ENCODE measurements around the gene DRC7. TPM values are rescaled to one million over a fixed set of nuclear protein-coding genes. Genes with fewer than 3 reads are reported as not detected.

DRC7 gene
- total and polyA plus RNA-seq, 2 donors: 0.32 to 0.33 TPM

DNA sequence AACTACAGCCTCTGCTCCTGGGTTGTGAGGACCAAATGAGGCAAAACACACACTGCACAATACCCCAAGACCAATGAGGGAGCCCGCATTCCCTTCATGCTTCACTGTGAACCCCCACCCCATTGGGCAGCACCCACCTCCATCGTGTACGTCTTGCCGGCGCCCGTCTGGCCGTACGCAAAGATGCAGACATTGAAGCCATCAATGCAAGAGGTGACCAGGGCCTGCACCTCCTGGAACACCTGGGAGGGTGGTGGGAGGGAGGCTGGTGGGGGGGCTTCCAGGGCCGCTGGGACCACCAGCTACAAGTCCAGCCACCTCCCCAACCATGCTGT lies 69.4 kb downstream of the DRC7 start:
- Histone ChIP-seq H3K27me3 (ENCODE audit: control insufficient read depth in 2 of 2, insufficient read depth in 1 of 2, low read length in 1 of 2) (no peaks in the 10 kb centered on the region), H3K9me3 (ENCODE audit: control insufficient read depth in 2 of 2, insufficient read depth in 1 of 2, low read length in 1 of 2) (no peaks in the 10 kb centered on the region), H3K36me3 (ENCODE audit: control insufficient read depth in 2 of 2, insufficient read depth in 2 of 2, low read length in 1 of 2) (no peaks in the 10 kb centered on the region), H3K4me1 (ENCODE audit: control insufficient read depth in 2 of 2, insufficient read depth in 2 of 2, low read length in 2 of 2) (no peaks in the 10 kb centered on the region), H3K4me3 (ENCODE audit: low read length in 2 of 2) (no peak overlapping the region), H3K27ac (ENCODE audit: low read depth in 1 of 2, low read length in 1 of 2) (no peak overlapping the region)
- WGBS: 97% methylated on average over 9 of the region's 9 CpGs
- no peak for DNase-seq (ENCODE audit: low read depth in 6 of 9, low spot score in 9 of 9)

DNA sequence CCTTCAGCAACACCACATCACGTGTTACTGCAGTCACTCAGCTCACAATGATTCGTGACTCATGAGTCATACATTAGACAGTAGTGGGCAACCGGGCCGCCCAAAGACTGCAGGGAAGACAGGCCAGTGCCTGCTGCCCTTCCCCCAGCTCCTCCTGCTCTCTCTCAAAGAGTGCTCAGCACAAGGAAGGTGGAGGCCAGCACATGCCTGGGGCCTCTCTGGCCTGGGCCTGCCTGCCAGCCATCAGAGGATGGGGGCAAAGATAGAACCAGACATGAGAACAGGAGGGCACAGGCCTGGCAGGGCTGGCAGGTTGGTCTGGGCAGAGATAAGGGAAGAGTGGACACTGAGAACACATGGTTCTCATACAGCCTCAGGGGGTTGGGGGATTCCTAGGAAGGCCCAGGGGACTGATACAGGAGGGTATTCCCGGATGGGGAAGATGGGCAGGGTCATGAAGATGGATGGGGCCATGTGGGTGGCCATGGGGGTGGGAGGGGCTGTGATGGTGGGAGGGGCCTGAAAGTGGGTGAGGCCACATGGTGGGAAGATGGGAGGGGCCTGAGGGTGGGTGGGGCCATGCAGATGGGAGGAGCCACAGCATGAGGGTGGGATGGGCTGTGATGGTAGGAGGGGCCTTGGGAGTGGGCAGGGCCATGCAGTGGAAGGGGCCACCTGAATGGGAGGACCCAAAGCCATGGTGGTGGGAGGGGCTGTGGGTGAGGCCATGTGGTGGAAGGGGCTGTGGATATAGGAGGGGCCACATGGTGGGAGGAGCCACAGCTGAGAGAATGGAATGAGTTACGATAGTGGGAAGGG lies 69.9 kb downstream of the DRC7 start:
- H3K27ac ChIP-seq (ENCODE audit: low read depth in 1 of 2, low read length in 1 of 2): no peak overlapping the region
- no peaks in the 10 kb centered on the region for H3K27me3 ChIP-seq (ENCODE audit: control insufficient read depth in 2 of 2, insufficient read depth in 1 of 2, low read length in 1 of 2)
- no peaks in the 10 kb centered on the region for H3K9me3 ChIP-seq (ENCODE audit: control insufficient read depth in 2 of 2, insufficient read depth in 1 of 2, low read length in 1 of 2)
- no peak for DNase-seq (ENCODE audit: low read depth in 6 of 9, low spot score in 9 of 9)
- H3K4me3 ChIP-seq (ENCODE audit: low read length in 2 of 2): no peak overlapping the region
- 96% methylated on average over 6 of the region's 6 CpGs for WGBS
- no peaks in the 10 kb centered on the region for H3K4me1 ChIP-seq (ENCODE audit: control insufficient read depth in 2 of 2, insufficient read depth in 2 of 2, low read length in 2 of 2)
- no peaks in the 10 kb centered on the region for H3K36me3 ChIP-seq (ENCODE audit: control insufficient read depth in 2 of 2, insufficient read depth in 2 of 2, low read length in 1 of 2)

DNA sequence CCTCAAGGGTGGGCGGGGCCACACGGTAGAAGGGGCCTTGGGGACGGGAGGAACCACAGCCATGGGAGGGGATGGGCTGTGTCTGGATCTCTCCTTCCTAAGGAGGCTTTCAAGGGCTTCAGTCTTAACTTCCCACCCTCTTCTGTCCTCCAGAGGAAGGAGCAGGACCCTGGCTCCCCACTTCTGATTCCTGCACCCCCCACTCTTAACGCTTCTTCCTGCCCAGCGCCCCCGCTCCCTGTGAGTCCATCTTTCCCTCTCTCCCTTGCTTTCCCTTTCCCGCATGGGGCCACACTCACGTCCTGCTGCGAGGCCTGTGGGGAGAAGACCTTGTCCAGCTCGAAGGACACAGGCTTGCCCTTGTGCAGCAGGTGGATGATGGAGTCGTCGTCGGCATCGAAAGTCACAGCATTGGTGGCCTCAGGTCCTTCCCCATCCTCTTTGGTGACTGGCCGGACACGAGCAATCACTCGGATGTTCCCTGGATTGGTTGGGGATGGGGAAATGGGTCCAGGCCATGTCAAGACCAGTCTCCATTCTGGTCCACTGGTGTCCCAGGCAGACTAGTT lies 70.6 kb downstream of the DRC7 start:
- H3K4me1 ChIP-seq (ENCODE audit: control insufficient read depth in 2 of 2, insufficient read depth in 2 of 2, low read length in 2 of 2): no peaks in the 10 kb centered on the region
- H3K27ac ChIP-seq (ENCODE audit: low read depth in 1 of 2, low read length in 1 of 2): no peak overlapping the region
- H3K36me3 ChIP-seq (ENCODE audit: control insufficient read depth in 2 of 2, insufficient read depth in 2 of 2, low read length in 1 of 2): no peaks in the 10 kb centered on the region
- no peak overlapping the region for H3K4me3 ChIP-seq (ENCODE audit: low read length in 2 of 2)
- H3K27me3 ChIP-seq (ENCODE audit: control insufficient read depth in 2 of 2, insufficient read depth in 1 of 2, low read length in 1 of 2): no peaks in the 10 kb centered on the region
- 97% methylated on average over 17 of the region's 17 CpGs for WGBS
- DNase-seq (ENCODE audit: low read depth in 6 of 9, low spot score in 9 of 9): no peak
- no peaks in the 10 kb centered on the region for H3K9me3 ChIP-seq (ENCODE audit: control insufficient read depth in 2 of 2, insufficient read depth in 1 of 2, low read length in 1 of 2)

DNA sequence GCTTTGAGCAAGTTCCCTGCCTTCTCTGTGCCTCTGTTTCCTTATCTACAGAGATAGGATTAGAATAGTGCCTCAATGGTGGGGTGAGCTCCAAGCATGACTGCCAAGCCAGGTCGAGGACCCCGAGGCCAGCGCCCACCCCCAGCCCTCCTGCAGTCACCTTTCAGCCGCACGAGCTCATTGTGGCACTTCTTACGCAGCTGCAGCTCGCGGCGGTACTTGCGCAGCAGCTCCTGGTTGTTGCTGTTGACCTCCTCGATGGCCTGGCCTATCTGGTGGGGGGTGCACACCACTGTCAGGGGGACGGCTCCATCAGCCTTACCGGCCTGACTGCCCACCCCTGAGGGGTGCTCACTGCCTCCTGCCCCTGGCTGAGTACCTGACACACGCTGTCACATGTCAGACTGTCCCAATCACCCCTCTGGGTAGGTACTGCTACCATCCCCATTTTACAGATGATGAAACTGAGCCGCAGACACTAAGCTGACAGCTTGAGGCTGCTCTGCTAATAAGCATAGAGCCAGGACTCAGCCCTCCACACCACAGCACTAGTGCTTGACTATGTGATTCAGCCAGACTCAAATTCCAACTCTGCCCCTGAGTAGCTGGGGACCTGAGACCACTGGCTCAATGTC lies 72.2 kb downstream of the DRC7 start:
- Histone ChIP-seq H3K36me3 (ENCODE audit: control insufficient read depth in 2 of 2, insufficient read depth in 2 of 2, low read length in 1 of 2) (no peaks in the 10 kb centered on the region), H3K4me1 (ENCODE audit: control insufficient read depth in 2 of 2, insufficient read depth in 2 of 2, low read length in 2 of 2) (no peaks in the 10 kb centered on the region), H3K27me3 (ENCODE audit: control insufficient read depth in 2 of 2, insufficient read depth in 1 of 2, low read length in 1 of 2) (no peaks in the 10 kb centered on the region), H3K27ac (ENCODE audit: low read depth in 1 of 2, low read length in 1 of 2) (no peak overlapping the region), H3K9me3 (ENCODE audit: control insufficient read depth in 2 of 2, insufficient read depth in 1 of 2, low read length in 1 of 2) (no peaks in the 10 kb centered on the region), H3K4me3 (ENCODE audit: low read length in 2 of 2) (no peak overlapping the region)
- DNase-seq (ENCODE audit: low read depth in 6 of 9, low spot score in 9 of 9): no peak
- WGBS: 96% methylated on average over 15 of the region's 15 CpGs

DNA sequence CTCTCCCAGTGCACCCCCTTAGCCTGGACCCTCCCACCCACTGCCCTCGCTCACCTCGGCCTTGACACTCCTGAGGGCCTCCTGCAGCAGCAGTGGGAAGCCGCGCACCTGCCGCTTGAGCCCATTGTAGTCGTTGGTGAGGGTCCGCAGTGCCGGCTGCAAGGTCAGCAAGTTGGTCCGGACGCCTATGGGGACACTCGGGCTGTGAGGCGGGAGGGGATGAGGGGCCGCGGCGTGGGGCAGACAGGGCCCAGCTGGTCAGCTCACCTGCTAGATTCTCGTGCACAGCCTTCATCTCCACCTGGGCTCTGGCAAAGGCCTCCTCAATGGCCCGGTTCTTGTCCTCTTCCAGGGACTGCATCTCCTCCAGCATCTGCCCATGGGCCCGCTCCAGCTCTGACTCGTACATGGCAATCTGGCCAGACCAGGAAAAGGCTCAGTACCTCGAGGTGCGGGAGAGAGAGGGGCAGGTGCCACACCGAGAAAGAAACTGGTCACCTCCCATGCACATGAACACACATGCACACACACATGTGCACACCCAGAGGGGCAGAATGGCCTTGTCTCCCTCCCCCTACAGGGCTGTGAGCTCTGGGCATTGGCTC lies 75.0 kb downstream of the DRC7 start:
- H3K9me3 ChIP-seq (ENCODE audit: control insufficient read depth in 2 of 2, insufficient read depth in 1 of 2, low read length in 1 of 2): no peaks in the 10 kb centered on the region
- no peak for DNase-seq (ENCODE audit: low read depth in 6 of 9, low spot score in 9 of 9)
- H3K36me3 ChIP-seq (ENCODE audit: control insufficient read depth in 2 of 2, insufficient read depth in 2 of 2, low read length in 1 of 2): no peaks in the 10 kb centered on the region
- no peaks in the 10 kb centered on the region for H3K27me3 ChIP-seq (ENCODE audit: control insufficient read depth in 2 of 2, insufficient read depth in 1 of 2, low read length in 1 of 2)
- H3K4me3 ChIP-seq (ENCODE audit: low read length in 2 of 2): no peak overlapping the region
- H3K4me1 ChIP-seq (ENCODE audit: control insufficient read depth in 2 of 2, insufficient read depth in 2 of 2, low read length in 2 of 2): peaks cover 0 to 3% of the 10 kb centered on the region in 2 donors
- 96% methylated on average over 22 of the region's 22 CpGs for WGBS
- no peak overlapping the region for H3K27ac ChIP-seq (ENCODE audit: low read depth in 1 of 2, low read length in 1 of 2)

DNA sequence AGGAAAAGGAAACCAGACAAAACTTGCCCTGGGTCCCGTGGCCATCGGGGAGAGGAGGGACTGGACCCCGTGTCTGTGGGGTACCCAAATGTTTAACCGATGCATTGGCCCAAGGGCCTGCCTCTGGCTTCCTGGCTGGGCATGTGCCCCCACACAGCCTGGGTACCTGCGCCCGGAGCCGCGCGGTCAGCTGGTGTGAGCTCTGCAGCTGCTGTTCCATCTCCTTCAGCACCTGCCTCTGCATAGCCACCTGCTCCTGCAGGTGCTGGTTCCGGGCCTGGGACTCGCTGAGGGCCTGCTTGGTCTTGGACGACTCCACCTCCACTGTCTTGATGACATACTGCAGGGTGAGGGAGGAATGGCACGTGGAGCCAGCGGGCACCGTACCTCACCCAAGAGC lies 75.8 kb downstream of the DRC7 start:
- no peaks in the 10 kb centered on the region for H3K9me3 ChIP-seq (ENCODE audit: control insufficient read depth in 2 of 2, insufficient read depth in 1 of 2, low read length in 1 of 2)
- no peak overlapping the region for H3K4me3 ChIP-seq (ENCODE audit: low read length in 2 of 2)
- no peaks in the 10 kb centered on the region for H3K27me3 ChIP-seq (ENCODE audit: control insufficient read depth in 2 of 2, insufficient read depth in 1 of 2, low read length in 1 of 2)
- no peak for DNase-seq (ENCODE audit: low read depth in 6 of 9, low spot score in 9 of 9)
- no peaks in the 10 kb centered on the region for H3K36me3 ChIP-seq (ENCODE audit: control insufficient read depth in 2 of 2, insufficient read depth in 2 of 2, low read length in 1 of 2)
- 98% methylated on average over 15 of the region's 15 CpGs for WGBS
- peaks cover 0 to 3% of the 10 kb centered on the region in 2 donors for H3K4me1 ChIP-seq (ENCODE audit: control insufficient read depth in 2 of 2, insufficient read depth in 2 of 2, low read length in 2 of 2)
- no peak overlapping the region for H3K27ac ChIP-seq (ENCODE audit: low read depth in 1 of 2, low read length in 1 of 2)

DNA sequence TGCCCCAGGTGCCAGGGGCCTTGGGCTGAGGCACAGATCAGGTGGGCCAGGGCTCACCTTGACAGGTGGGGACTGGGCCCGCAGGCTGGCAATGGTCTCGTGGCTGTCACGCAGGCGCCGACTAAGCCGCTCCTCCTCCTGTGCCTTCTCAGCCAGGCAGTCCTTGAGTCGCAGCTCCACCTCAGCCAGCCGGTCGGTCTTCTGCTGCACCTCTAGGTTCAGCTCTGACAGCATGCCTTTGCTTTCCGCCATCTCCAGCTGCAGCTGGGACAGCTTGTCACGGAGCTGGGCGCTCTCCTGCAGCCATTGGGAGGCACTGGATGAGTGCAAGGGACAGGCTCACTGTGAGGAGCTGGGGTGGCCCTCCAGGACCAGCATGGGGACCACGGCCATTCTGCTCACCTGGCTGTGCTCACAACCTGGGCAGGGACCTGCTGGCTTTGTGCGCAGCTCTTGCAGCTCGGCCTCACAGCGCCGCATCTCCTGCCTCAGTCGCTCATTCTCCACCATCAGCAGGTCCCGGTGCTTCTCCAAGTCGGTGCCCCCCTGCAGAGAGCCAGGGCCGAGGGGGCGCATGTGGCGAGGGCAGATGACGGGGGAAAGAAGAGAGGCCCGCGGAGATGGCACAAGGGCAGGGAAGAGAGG lies 76.7 kb downstream of the DRC7 start:
- H3K27ac ChIP-seq (ENCODE audit: low read depth in 1 of 2, low read length in 1 of 2): no peak overlapping the region
- WGBS: 96% methylated on average over 26 of the region's 26 CpGs
- no peak overlapping the region for H3K4me3 ChIP-seq (ENCODE audit: low read length in 2 of 2)
- H3K36me3 ChIP-seq (ENCODE audit: control insufficient read depth in 2 of 2, insufficient read depth in 2 of 2, low read length in 1 of 2): no peaks in the 10 kb centered on the region
- no peaks in the 10 kb centered on the region for H3K9me3 ChIP-seq (ENCODE audit: control insufficient read depth in 2 of 2, insufficient read depth in 1 of 2, low read length in 1 of 2)
- no peaks in the 10 kb centered on the region for H3K27me3 ChIP-seq (ENCODE audit: control insufficient read depth in 2 of 2, insufficient read depth in 1 of 2, low read length in 1 of 2)
- no peak for DNase-seq (ENCODE audit: low read depth in 6 of 9, low spot score in 9 of 9)
- peaks cover 0 to 12% of the 10 kb centered on the region in 2 donors for H3K4me1 ChIP-seq (ENCODE audit: control insufficient read depth in 2 of 2, insufficient read depth in 2 of 2, low read length in 2 of 2)

DNA sequence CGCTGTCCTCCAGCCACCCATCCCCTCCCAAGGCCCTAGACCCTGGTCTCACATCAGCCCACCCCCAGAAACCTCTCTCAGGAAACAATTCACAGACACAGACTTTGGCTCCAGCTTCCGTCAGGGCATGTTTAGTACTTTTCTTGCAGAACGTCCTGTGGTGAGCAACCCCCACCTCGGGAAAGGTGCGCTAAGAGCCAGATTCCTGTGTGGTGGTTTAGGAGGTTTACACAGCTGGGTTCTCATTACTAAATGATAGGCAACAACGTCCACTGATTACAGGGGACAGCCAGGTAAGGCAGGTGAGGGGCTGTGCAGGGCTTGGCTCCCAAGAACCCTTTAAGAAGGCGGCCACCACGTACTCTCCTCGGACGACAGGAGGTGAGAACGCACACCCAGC lies 78.4 kb downstream of the DRC7 start:
- H3K4me3 ChIP-seq (ENCODE audit: low read length in 2 of 2): no peak overlapping the region
- no peaks in the 10 kb centered on the region for H3K27me3 ChIP-seq (ENCODE audit: control insufficient read depth in 2 of 2, insufficient read depth in 1 of 2, low read length in 1 of 2)
- H3K27ac ChIP-seq (ENCODE audit: low read depth in 1 of 2, low read length in 1 of 2): no peak overlapping the region
- no peak for DNase-seq (ENCODE audit: low read depth in 6 of 9, low spot score in 9 of 9)
- 83% methylated on average over 11 of the region's 11 CpGs for WGBS
- H3K36me3 ChIP-seq (ENCODE audit: control insufficient read depth in 2 of 2, insufficient read depth in 2 of 2, low read length in 1 of 2): no peaks in the 10 kb centered on the region
- H3K4me1 ChIP-seq (ENCODE audit: control insufficient read depth in 2 of 2, insufficient read depth in 2 of 2, low read length in 2 of 2): peaks cover 0 to 13% of the 10 kb centered on the region in 2 donors
- no peaks in the 10 kb centered on the region for H3K9me3 ChIP-seq (ENCODE audit: control insufficient read depth in 2 of 2, insufficient read depth in 1 of 2, low read length in 1 of 2)
